Measurements from ENCODE around the gene MTR. TPM values are rescaled to one million over a fixed set of nuclear protein-coding genes. Genes with fewer than 3 reads are reported as not detected.

The MTR gene
- total RNA-seq, 1 donor from 2014 or later, result 37.8 TPM

DNA sequence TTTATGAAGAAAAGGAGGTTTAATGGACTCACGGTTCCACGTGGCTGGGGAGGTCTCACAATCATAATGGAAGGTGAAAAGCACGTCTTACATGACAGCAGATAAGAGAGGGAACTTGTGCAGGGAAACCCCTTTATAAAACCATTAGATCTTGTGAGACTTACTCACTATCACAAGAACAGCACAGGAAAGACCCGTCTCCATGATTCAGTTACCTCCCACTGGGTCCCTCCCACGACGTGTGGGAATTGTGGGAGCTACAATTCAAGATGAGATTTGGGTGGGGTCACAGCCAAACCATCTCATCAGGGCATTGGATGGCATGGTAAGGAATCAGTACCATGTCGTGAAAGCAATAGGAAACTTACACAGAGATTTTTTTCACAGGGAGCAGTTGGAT lies 63.1 kb downstream of the MTR start:
- Mint-ChIP-seq H3K4me3 (ENCODE audit: unreplicated experiment) (no peak overlapping the region), H3K36me3 (ENCODE audit: unreplicated experiment) (peaks cover 55% of the 10 kb centered on the region), H3K4me1 (ENCODE audit: unreplicated experiment) (peaks cover 46% of the 10 kb centered on the region), H3K27ac (ENCODE audit: unreplicated experiment) (no peak overlapping the region), H3K9me3 (ENCODE audit: unreplicated experiment) (no peaks in the 10 kb centered on the region), H3K27me3 (ENCODE audit: unreplicated experiment) (no peaks in the 10 kb centered on the region)
- TF ChIP-seq, protein P1, sequence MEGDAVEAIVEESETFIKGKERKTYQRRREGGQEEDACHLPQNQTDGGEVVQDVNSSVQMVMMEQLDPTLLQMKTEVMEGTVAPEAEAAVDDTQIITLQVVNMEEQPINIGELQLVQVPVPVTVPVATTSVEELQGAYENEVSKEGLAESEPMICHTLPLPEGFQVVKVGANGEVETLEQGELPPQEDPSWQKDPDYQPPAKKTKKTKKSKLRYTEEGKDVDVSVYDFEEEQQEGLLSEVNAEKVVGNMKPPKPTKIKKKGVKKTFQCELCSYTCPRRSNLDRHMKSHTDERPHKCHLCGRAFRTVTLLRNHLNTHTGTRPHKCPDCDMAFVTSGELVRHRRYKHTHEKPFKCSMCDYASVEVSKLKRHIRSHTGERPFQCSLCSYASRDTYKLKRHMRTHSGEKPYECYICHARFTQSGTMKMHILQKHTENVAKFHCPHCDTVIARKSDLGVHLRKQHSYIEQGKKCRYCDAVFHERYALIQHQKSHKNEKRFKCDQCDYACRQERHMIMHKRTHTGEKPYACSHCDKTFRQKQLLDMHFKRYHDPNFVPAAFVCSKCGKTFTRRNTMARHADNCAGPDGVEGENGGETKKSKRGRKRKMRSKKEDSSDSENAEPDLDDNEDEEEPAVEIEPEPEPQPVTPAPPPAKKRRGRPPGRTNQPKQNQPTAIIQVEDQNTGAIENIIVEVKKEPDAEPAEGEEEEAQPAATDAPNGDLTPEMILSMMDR (IDR thresholded peaks at IDR 0.05), result no peak
- DNase-seq (ENCODE audit: extremely low spot score, unreplicated experiment), result no peak

DNA sequence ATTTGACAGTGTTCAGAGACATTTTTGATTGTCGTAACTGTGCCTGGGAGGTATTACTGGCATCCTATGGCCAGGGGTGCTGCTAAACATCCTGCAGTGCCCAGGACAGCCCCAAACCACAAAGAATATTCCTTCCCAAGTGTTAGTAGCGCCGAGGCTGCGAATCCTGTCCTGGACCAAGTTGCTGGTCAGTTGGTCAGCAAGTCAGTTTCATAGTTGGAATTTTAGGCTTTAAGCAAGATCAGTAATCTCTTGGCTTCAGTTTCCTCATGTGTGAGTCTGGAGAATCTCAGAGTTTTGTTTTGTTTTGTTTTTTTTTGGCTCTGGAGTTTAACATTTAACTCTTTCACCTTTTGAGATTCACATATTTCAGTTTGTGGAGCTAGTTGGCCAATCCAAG lies 65.0 kb downstream of the MTR start:
- Mint-ChIP-seq H3K36me3 (ENCODE audit: unreplicated experiment) (peaks cover 58% of the 10 kb centered on the region), H3K27me3 (ENCODE audit: unreplicated experiment) (no peaks in the 10 kb centered on the region), H3K9me3 (ENCODE audit: unreplicated experiment) (no peaks in the 10 kb centered on the region), H3K4me3 (ENCODE audit: unreplicated experiment) (no peak overlapping the region), H3K27ac (ENCODE audit: unreplicated experiment) (no peak overlapping the region), H3K4me1 (ENCODE audit: unreplicated experiment) (peaks cover 28% of the 10 kb centered on the region)
- no peak for DNase-seq (ENCODE audit: extremely low spot score, unreplicated experiment)
- TF ChIP-seq, protein P1 (IDR thresholded peaks at IDR 0.05), result no peak

DNA sequence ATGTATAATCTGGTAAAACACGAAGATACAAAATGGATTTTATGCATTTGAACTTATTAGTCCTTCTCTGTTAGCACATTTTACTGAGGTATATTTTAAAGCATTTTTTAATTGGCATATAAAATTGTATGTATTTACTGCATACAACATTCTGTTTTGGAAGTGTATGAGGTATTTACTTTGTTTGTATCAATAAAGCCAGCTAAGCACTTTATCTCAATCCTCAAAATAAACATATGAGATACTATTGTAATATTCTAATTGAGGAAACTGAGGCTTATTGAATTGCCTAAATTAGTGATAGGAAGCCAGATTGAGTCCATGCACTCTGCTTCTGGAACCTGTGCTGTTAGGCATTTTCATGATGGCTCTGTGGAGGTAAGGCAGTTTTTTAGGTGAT lies 65.6 kb downstream of the MTR start:
- Mint-ChIP-seq H3K9me3 (ENCODE audit: unreplicated experiment) (no peaks in the 10 kb centered on the region), H3K4me1 (ENCODE audit: unreplicated experiment) (peaks cover 24% of the 10 kb centered on the region), H3K36me3 (ENCODE audit: unreplicated experiment) (peaks cover 63% of the 10 kb centered on the region), H3K4me3 (ENCODE audit: unreplicated experiment) (no peak overlapping the region), H3K27me3 (ENCODE audit: unreplicated experiment) (no peaks in the 10 kb centered on the region), H3K27ac (ENCODE audit: unreplicated experiment) (no peak overlapping the region)
- TF ChIP-seq, protein P1 (IDR thresholded peaks at IDR 0.05), result no peak
- no peak for DNase-seq (ENCODE audit: extremely low spot score, unreplicated experiment)

DNA sequence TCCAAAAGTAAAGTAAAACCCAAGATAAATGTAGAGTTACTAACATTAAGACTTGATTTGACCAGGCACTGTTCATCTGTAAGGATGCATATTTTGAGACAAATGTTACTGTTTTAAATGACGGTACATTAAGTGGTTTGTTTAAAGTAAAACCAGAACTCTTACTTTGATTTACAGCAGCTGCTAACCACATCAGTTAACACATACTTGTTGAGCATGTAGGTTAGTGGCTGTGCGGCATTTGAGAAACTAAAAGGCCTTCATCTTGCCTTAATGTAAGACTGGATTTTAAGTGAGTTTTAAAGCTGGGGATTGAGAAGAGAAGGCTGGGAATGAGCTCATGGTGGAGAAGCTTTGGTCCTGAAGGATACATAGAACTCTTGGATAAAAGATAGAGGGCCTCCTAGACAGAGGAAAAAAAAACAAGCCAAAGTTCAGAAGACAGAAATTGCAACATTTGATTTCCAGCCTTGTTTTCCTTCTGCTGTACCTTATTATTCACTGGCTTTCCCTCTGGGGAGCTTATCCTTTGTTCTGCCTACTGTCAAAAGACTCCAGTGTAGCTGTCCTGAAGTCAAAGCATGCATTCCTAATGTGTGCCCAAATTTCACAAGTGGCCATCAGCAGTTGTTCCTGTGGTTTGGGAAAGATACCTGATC lies 66.6 kb downstream of the MTR start:
- Mint-ChIP-seq H3K36me3 (ENCODE audit: unreplicated experiment) (peaks cover 65% of the 10 kb centered on the region), H3K27ac (ENCODE audit: unreplicated experiment) (peak overlapping the region; percentile 44), H3K9me3 (ENCODE audit: unreplicated experiment) (no peaks in the 10 kb centered on the region), H3K4me3 (ENCODE audit: unreplicated experiment) (no peak overlapping the region), H3K27me3 (ENCODE audit: unreplicated experiment) (no peaks in the 10 kb centered on the region), H3K4me1 (ENCODE audit: unreplicated experiment) (peaks cover 22% of the 10 kb centered on the region)
- TF ChIP-seq, protein P1 (IDR thresholded peaks at IDR 0.05), result no peak
- DNase-seq (ENCODE audit: extremely low spot score, unreplicated experiment), result no peak

DNA sequence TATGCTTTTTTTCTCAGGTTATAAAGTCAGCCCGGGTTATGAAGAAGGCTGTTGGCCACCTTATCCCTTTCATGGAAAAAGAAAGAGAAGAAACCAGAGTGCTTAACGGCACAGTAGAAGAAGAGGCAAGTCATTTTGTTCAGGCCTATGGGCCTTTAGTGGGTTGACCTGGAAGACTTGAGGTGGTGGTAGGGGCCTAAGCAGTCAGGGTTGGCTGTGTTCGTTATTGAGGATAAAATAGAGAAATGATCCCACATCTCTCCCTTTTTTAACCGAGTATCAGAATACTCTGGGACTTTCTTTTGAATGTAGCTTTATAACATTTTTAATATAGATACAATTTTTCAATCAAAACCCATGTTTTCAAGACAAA lies 67.1 kb downstream of the MTR start:
- TF ChIP-seq, protein P1 (IDR thresholded peaks at IDR 0.05), result no peak
- H3K9me3 Mint-ChIP-seq (ENCODE audit: unreplicated experiment), result no peaks in the 10 kb centered on the region
- no peaks in the 10 kb centered on the region for H3K27me3 Mint-ChIP-seq (ENCODE audit: unreplicated experiment)
- peaks cover 22% of the 10 kb centered on the region for H3K4me1 Mint-ChIP-seq (ENCODE audit: unreplicated experiment)
- no peak overlapping the region for H3K4me3 Mint-ChIP-seq (ENCODE audit: unreplicated experiment)
- peaks cover 68% of the 10 kb centered on the region for H3K36me3 Mint-ChIP-seq (ENCODE audit: unreplicated experiment)
- H3K27ac Mint-ChIP-seq (ENCODE audit: unreplicated experiment), result peak overlapping the region; percentile 44
- no peak for DNase-seq (ENCODE audit: extremely low spot score, unreplicated experiment)

Data from osteocyte (in vitro differentiated cells).